ENCODE data around the gene ENC1. TPM values are rescaled to one million over a fixed set of nuclear protein-coding genes. Genes with fewer than 3 reads are reported as not detected.

Gene ENC1
- total RNA-seq, 4 donors from 2014 or later, result 14.9 to 26.9 (median 22.0) TPM

DNA sequence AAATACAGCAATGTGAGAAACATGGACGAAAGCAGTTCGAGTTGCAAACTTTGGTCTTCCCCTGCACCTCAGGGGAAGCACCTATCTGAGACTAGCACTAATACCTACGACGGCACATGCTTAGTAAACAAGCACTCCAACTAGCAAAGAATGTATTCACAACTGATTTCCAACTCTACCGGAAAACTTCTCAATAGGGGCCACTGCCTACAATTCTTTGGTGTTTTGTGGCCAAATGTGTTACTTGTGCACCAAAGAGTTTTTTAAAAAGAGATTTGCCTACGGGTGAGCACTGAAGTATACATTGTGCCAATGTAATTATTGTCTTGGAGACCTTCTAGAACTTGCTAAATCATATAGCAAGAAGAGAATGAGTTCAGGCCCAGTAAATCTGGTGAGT, 12.2 kb downstream of the ENC1 start:
- TF ChIP-seq POLR2AphosphoS5 (IDR thresholded peaks at IDR 0.05) (no peak), CTCF (IDR thresholded peaks at IDR 0.05) (no peak), POLR2A (IDR thresholded peaks at IDR 0.05) (no peak), EP300 (IDR thresholded peaks at IDR 0.05; ENCODE audit: low read depth) (no peak)
- 67 to 83% methylated on average over 2 to 6 of the region's 6 CpGs for WGBS, 2 donors (ENCODE audit: low coverage in 1 of 2)
- in situ Hi-C loops (cut with MboI; ENCODE audit: low pct_ligation_motif_present in 1 of 4, low pct_unique_long_range_greater_than_20kb in 1 of 4, low sequenced_read_pairs in 3 of 4), result loop anchor here in 3 of 4 donors (25.0 kb wide), 4 partner anchors 216 to 591 kb away; no protein-coding TSS in a partner anchor

DNA sequence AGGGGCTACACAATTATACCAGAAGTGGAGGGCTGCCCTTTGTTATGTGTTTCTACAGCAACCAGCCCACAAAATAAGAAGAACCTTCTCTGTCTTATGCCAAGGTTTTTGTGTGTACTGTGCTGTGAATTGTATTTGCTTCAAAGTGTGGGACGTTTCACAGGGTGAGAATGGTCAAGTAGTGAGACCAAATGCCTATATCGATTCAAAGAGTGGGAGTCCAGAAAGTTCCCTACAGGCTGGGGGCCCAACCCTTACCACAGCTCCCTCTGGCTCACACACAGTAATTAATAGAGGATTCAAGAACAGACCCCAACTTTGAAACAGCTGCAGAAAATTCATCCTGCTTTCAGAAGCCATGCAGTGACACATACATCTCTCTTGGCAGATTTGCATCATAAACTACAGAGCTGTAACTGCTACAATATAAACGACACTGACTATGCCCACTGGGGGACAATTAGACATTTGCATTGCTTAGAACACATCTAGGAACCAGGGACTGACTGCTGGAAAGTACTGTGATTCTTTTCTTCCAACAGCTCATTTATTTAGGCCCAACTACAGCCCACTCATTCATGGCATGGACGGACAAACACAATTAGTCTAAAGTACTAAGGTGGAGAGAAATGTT, 12.8 kb downstream of the ENC1 start:
- H3K36me3 ChIP-seq, result no peaks in the 10 kb centered on the region
- H3K4me3 ChIP-seq, result no peak overlapping the region
- in situ Hi-C loops (cut with MboI; ENCODE audit: low pct_ligation_motif_present in 1 of 4, low pct_unique_long_range_greater_than_20kb in 1 of 4, low sequenced_read_pairs in 3 of 4) (loop anchor here in 3 of 4 donors (25.0 kb wide), 4 partner anchors 215 to 590 kb away; no protein-coding TSS in a partner anchor), intact Hi-C loops (cut with DNase I; ENCODE audit: low total_unique reads) (loop anchor here (10.0 kb wide), 1 partner anchor 63 kb away; no protein-coding TSS in a partner anchor)
- H3K9me3 ChIP-seq, result no peaks in the 10 kb centered on the region
- TF ChIP-seq EP300 (IDR thresholded peaks at IDR 0.05; ENCODE audit: low read depth) (no peak), CTCF (IDR thresholded peaks at IDR 0.05) (no peak), POLR2A (IDR thresholded peaks at IDR 0.05) (no peak), POLR2AphosphoS5 (IDR thresholded peaks at IDR 0.05) (no peak)
- WGBS, 2 donors (ENCODE audit: low coverage in 1 of 2), result 0 to 58% methylated on average over 1 to 4 of the region's 4 CpGs
- no peak overlapping the region for H3K27ac ChIP-seq
- H3K4me1 ChIP-seq, result peaks cover 0 to 18% (median 17%) of the 10 kb centered on the region in 4 donors
- no peak for DNase-seq
- no peaks in the 10 kb centered on the region for H3K27me3 ChIP-seq

More for the DNA sequence above, 12.2 kb downstream of the ENC1 start:
- Histone ChIP-seq H3K27ac (no peak overlapping the region), H3K36me3 (no peaks in the 10 kb centered on the region), H3K4me3 (no peak overlapping the region), H3K9me3 (no peaks in the 10 kb centered on the region), H3K4me1 (peaks cover 0 to 24% (median 20%) of the 10 kb centered on the region in 4 donors), H3K27me3 (no peaks in the 10 kb centered on the region)
- intact Hi-C loops (cut with DNase I; ENCODE audit: low total_unique reads), result loop anchor here (10.0 kb wide), 1 partner anchor 64 kb away; no protein-coding TSS in a partner anchor
- DNase-seq, result no peak

- Histone ChIP-seq H3K27ac (no peak overlapping the region), H3K9me3 (no peaks in the 10 kb centered on the region), H3K4me3 (no peak overlapping the region), H3K36me3 (no peaks in the 10 kb centered on the region), H3K27me3 (no peaks in the 10 kb centered on the region), H3K4me1 (peaks cover 0 to 6% (median 5%) of the 10 kb centered on the region in 4 donors)
- DNase-seq, result no peak
- in situ Hi-C loops (cut with MboI; ENCODE audit: low pct_ligation_motif_present in 1 of 4, low pct_unique_long_range_greater_than_20kb in 1 of 4, low sequenced_read_pairs in 3 of 4) (loop anchor here in 3 of 4 donors (25.0 kb wide), 4 partner anchors 214 to 589 kb away; no protein-coding TSS in a partner anchor), intact Hi-C loops (cut with DNase I; ENCODE audit: low total_unique reads) (loop anchor here (10.0 kb wide), 1 partner anchor 62 kb away; no protein-coding TSS in a partner anchor)
- TF ChIP-seq EP300 (IDR thresholded peaks at IDR 0.05; ENCODE audit: low read depth) (no peak), POLR2A (IDR thresholded peaks at IDR 0.05) (no peak), POLR2AphosphoS5 (IDR thresholded peaks at IDR 0.05) (no peak), CTCF (IDR thresholded peaks at IDR 0.05) (no peak)
- 76 to 80% methylated on average over 6 to 7 of the region's 7 CpGs for WGBS, 2 donors (ENCODE audit: low coverage in 1 of 2)
Observed at GRCh38 chr5:74626386-74627222, 13.9 kb downstream of the ENC1 start.

DNA sequence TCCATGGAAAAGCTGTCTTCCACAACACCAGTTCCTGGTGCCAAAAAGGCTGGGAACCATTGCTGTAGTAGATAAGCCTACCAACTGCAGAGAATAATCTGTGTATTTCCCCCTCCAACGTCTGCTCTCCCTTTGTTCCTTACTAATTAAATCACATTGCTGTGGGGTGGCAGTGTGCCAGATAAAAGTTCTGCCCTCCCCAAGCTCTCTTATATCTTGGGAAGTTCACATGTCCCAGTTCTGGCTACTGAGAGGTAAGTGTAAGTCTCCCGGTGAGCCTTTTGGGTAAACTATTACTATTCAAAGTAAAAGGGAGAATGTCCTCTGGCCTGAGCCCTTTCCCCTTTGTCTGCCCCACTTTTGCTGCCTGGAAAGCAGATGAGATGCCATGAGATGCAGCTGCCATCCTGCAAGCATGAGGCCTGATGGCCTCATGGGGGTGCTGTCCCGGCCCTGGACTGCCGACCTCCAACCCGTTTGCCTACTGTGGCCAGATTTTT, 14.7 kb downstream of the ENC1 start:
- WGBS, 2 donors (ENCODE audit: low coverage in 1 of 2), result 40% methylated on average over 5 of the region's 5 CpGs; no CpG with 5 or more reads in 1 of the 2 donors
- intact Hi-C loops (cut with DNase I; ENCODE audit: low total_unique reads), result loop anchor here (10.0 kb wide), 1 partner anchor 61 kb away; no protein-coding TSS in a partner anchor
- Histone ChIP-seq H3K9me3 (no peaks in the 10 kb centered on the region), H3K36me3 (no peaks in the 10 kb centered on the region), H3K27me3 (no peaks in the 10 kb centered on the region), H3K4me3 (no peak overlapping the region), H3K4me1 (peaks cover 0 to 2% (median 0%) of the 10 kb centered on the region in 4 donors), H3K27ac (no peak overlapping the region)
- no peak for DNase-seq
- TF ChIP-seq POLR2A (IDR thresholded peaks at IDR 0.05) (no peak), EP300 (IDR thresholded peaks at IDR 0.05; ENCODE audit: low read depth) (no peak), CTCF (IDR thresholded peaks at IDR 0.05) (no peak), POLR2AphosphoS5 (IDR thresholded peaks at IDR 0.05) (no peak)
- in situ Hi-C loops (cut with MboI; ENCODE audit: low pct_ligation_motif_present in 1 of 4, low pct_unique_long_range_greater_than_20kb in 1 of 4, low sequenced_read_pairs in 3 of 4), result loop anchor here in 3 of 4 donors (25.0 kb wide), 4 partner anchors 213 to 588 kb away; no protein-coding TSS in a partner anchor
